K562 (cell line): ENCODE results near the gene ABHD17C. TPM values are rescaled to one million over a fixed set of nuclear protein-coding genes. Genes with fewer than 3 reads are reported as not detected.

Experiments used
- ATAC-seq: fragments of 200-7000 bp; cut with Tn5 transposase; 3 replicates; pipeline ENCODE4 v1.9.1; 2020; ENCODE audit warnings: moderate library complexity
- BruUV-seq: library from RNA; stranded (reverse); fragments of 400-500 nt; replicated peaks from 2 replicates; lab custom pipeline; 2021; lab: Mats Ljungman, UMichigan
- CTCF ChIA-PET: fragments of 300-600 bp; formaldehyde crosslinking; extraction: SDS; loops from one replicate; lab custom pipeline; 2021; ENCODE audit warnings: low intra/inter-chr PET ratio; lab: Yijun Ruan, JAX
- POLR2A ChIA-PET: fragments of 300-600, 350-650 bp; sonication (Branson Sonifier 250); formaldehyde crosslinking; extraction: SDS; loops from one replicate; lab custom pipeline; 2021; ENCODE audit warnings: antibody characterized with exemption, inconsistent platforms; lab: Yijun Ruan, JAX
- DNase-seq, 4 experiments: peaks; one replicate each; pipeline versions ENCODE4 v3.0.0 to v3.0.0-alpha.2; 2011 to 2018; ENCODE audit warnings: low spot score in 3 of 4, mixed read lengths in 3 of 4; ENCODE audit errors: extremely low read depth in 1 of 4
- FAIRE-seq: peaks from 2 replicates; lab custom pipeline; 2011; peaks lifted over from hg19 to GRCh38; lab: Jason Lieb, UNC
- H2AFZ ChIP-seq: 2 replicates; pipeline ENCODE4 v1.6.0; 2011; ENCODE audit warnings: low read depth, low read length, control low read depth, inconsistent platforms
- H3K27ac ChIP-seq: fragments of 200-600 bp; 3 replicates; pipeline ENCODE4 v1.8.0; 2011; ENCODE audit warnings: low read depth, mild to moderate bottlenecking, control low read depth, inconsistent platforms, low read length, moderate library complexity, mixed read lengths; ENCODE audit errors: extremely low read depth
- H3K27me3 ChIP-seq, 2 experiments: fragments of 300-600 bp in 1 of 2; 2 replicates in 1 of 2; 3 replicates in 1 of 2; pipeline versions ENCODE4 v1.6.0 to v1.8.0; 2011; ENCODE audit warnings: inconsistent platforms in 2 of 2, low read length in 2 of 2, mild to moderate bottlenecking in 1 of 2, mixed read lengths in 1 of 2, moderate library complexity in 1 of 2; ENCODE audit not compliant: control insufficient read depth in 2 of 2, insufficient read depth in 2 of 2
- H3K36me3 ChIP-seq: fragments of 300-600 bp; 3 replicates; pipeline ENCODE4 v1.8.0; 2011; ENCODE audit warnings: mild to moderate bottlenecking, low read length, inconsistent platforms; ENCODE audit not compliant: control insufficient read depth, insufficient read depth
- H3K4me1 ChIP-seq, 2 experiments: fragments of 200-600 bp in 1 of 2; replicated peaks in 1 of 2; 2 replicates in 1 of 2; 3 replicates in 1 of 2; pipeline versions ENCODE4 v1.5.1 to v1.8.0; 2011; ENCODE audit warnings: inconsistent platforms in 2 of 2, low read length in 2 of 2, mild to moderate bottlenecking in 1 of 2, mixed read lengths in 1 of 2, moderate library complexity in 1 of 2; ENCODE audit not compliant: control insufficient read depth in 2 of 2, insufficient read depth in 2 of 2
- H3K4me2 ChIP-seq: 2 replicates; pipeline ENCODE4 v1.6.1; 2011; ENCODE audit warnings: low read length, control low read depth, inconsistent platforms, mixed read lengths; ENCODE audit not compliant: insufficient read depth
- H3K4me3 ChIP-seq: fragments of 200-600 bp; sonication (generic), shearing (Covaris generic); 2 replicates; pipeline ENCODE4 v1.5.1; 2016; ENCODE audit warnings: control low read depth, inconsistent platforms
- H3K79me2 ChIP-seq: fragments of 200-600 bp; 3 replicates; pipeline ENCODE4 v1.8.0; 2011; ENCODE audit warnings: low read length, inconsistent platforms; ENCODE audit not compliant: control insufficient read depth, insufficient read depth
- H3K9ac ChIP-seq, 2 experiments: 2 replicates each; pipeline versions ENCODE4 v1.6.0 to v1.6.1; 2011; ENCODE audit warnings: low read depth in 2 of 2, low read length in 2 of 2, control low read depth in 1 of 2, inconsistent platforms in 1 of 2, mild to moderate bottlenecking in 1 of 2, mixed read lengths in 1 of 2; ENCODE audit not compliant: insufficient read depth in 1 of 2
- H3K9me1 ChIP-seq: one replicate; pipeline ENCODE4 v1.6.0; 2011; ENCODE audit warnings: inconsistent platforms, mild to moderate bottlenecking, low read length, moderate library complexity; ENCODE audit not compliant: control insufficient read depth, insufficient read depth
- H3K9me3 ChIP-seq: replicated peaks from 2 replicates; pipeline ENCODE4 v1.5.1; 2011; ENCODE audit warnings: low read depth, low read length, inconsistent platforms; ENCODE audit not compliant: control insufficient read depth, insufficient read depth
- H4K20me1 ChIP-seq: replicated peaks from 2 replicates; pipeline ENCODE4 v1.6.1; 2011; ENCODE audit warnings: low read length, inconsistent platforms, mixed read lengths; ENCODE audit not compliant: control insufficient read depth, insufficient read depth
- OTX1 ChIP-seq: fragments of 450-650 bp; formaldehyde crosslinking; IDR thresholded peaks from 2 replicates; pipeline ENCODE4 v1.4.0; 2022; ENCODE audit warnings: mild to moderate bottlenecking
- PCBP2 ChIP-seq: fragments of 200-400 bp; formaldehyde crosslinking; IDR thresholded peaks from 2 replicates; pipeline ENCODE4 v1.6.1; 2018; ENCODE audit warnings: low read length, low read depth, mild to moderate bottlenecking, moderate library complexity; ENCODE audit not compliant: poor library complexity, severe bottlenecking
- TFAP4 ChIP-seq: sonication (generic); formaldehyde crosslinking; IDR thresholded peaks from 2 replicates; pipeline ENCODE4 v1.8.0; 2022; ENCODE audit warnings: missing genetic modification reagents, mild to moderate bottlenecking, moderate library complexity, borderline replicate concordance
- WGBS: fragments of 100-300 bp; shearing (Covaris generic); methylation state at CpG from one replicate; pipeline ENCODE4 v1.1.6; 2016; ENCODE audit warnings: low coverage, mixed read lengths; ENCODE audit not compliant: insufficient coverage; ENCODE audit errors: missing lambda C conversion rate; 5-methylcytosine and 5-hydroxymethylcytosine counted together
- in situ Hi-C: fragments of 300-500 bp; cut with MboI; formaldehyde crosslinking; loops from 4 replicates; pipeline ENCODE4 v1.15.0; 2018; ENCODE audit warnings: inconsistent platforms, mixed read lengths
- intact Hi-C: fragments of 100-400 bp; cut with micrococcal nuclease; formaldehyde crosslinking; loops from 2 replicates; pipeline ENCODE4 v1.14.2; 2022
- polyA plus RNA-seq, 8 experiments: library from polyadenylated mRNA; depleted of rRNA in 4 of 8; stranded (reverse) in 5 of 8; unstranded in 3 of 8; fragments of >200 nt; fragmentation: Nextera tagmentation in 2 of 8; fragmentation: Illumina TruSeq in 1 of 8; extraction: Ambion mirVana in 2 of 8; extraction: Trizol in 1 of 8; gene quantifications; 2 replicates each; pipeline versions ENCODE4 v1.2.1 to v1.2.3, GENCODE V29; 2011 to 2014; ENCODE audit warnings: inconsistent platforms in 1 of 8, missing spikeins in 1 of 8
- total RNA-seq, 7 experiments: library from RNA; depleted of rRNA in 6 of 7; stranded (reverse); fragments of >200 nt in 6 of 7; fragmentation: Illumina TruSeq in 2 of 7; extraction: Trizol in 2 of 7; gene quantifications; 2 replicates each; pipeline versions ENCODE4 v1.2.1 to v1.2.3, GENCODE V29; 2011 to 2021; ENCODE audit warnings: low replicate concordance in 1 of 7

The ABHD17C gene
- total and polyA plus RNA-seq, 9 of the 15 experiments (the other 6 are each of a cell fraction or from before 2014, with no cell fraction given) = 0.04 to 0.42 (median 0.19) TPM; not detected in 1

- intact Hi-C loops = no loop called here
- Histone ChIP-seq H3K9ac (no peak overlapping the region; a peak in 1 of 4 replicates), H3K9me3 (no peaks in the 10 kb centered on the region), H3K27ac (no peak overlapping the region), H3K4me1 (peaks cover 2 to 16% of the 10 kb centered on the region in 2 experiments; a peak in 2 of 5 replicates), H3K4me2 (peak overlapping the region; percentile 44; the same call in 1 of the 2 replicates), H2AFZ (no peak overlapping the region)
- DNase-seq (no peak), ATAC-seq (no peak)
- CTCF ChIA-PET = no interaction called here
- POLR2A ChIA-PET = interaction anchor here (0.6 to 1.1 kb wide), 2 partner anchors 36 to 82 kb away, joined by 3 to 4 read pairs; no protein-coding TSS in a partner anchor
- TF ChIP-seq PCBP2 = no peak
- no peak for TF ChIP-seq OTX1
- 0 out of 2 replicates have a peak, but pooled peaks have one; percentile 17 for TF ChIP-seq TFAP4 (CRISPR knock-in tag)
- TF ChIP-seq, all 486 proteins: peak for 1
- H3K9me1 ChIP-seq = no peaks in the 10 kb centered on the region
- no peak overlapping the region for H3K4me3 ChIP-seq
- BruUV-seq = no TSS peak
- no peaks in the 10 kb centered on the region for H4K20me1 ChIP-seq
- peaks cover 14 to 23% of the 10 kb centered on the region in 2 experiments; a peak in 4 of 5 replicates for H3K27me3 ChIP-seq
- no peak for FAIRE-seq
- no peaks in the 10 kb centered on the region for H3K79me2 ChIP-seq
- 41% methylated on average over 38 of the region's 43 CpGs for WGBS
- in situ Hi-C loops = no loop called here
- no peaks in the 10 kb centered on the region for H3K36me3 ChIP-seq
Measured at GRCh38 chr15:80695911-80696661, 976 bp downstream of the ABHD17C start.
